GM23338 (cell line): ENCODE measurements around the gene ZFP69. TPM values are rescaled to one million over a fixed set of nuclear protein-coding genes. Genes with fewer than 3 reads are reported as not detected.

Source experiments
- ATAC-seq: fragments of 200-7000 bp; cut with Tn5 transposase; 3 replicates; pipeline ENCODE4 v1.9.1; 2020
- DNase-seq: peaks from one replicate; pipeline ENCODE4 v3.0.0-alpha.2; 2015; ENCODE audit warnings: low spot score
- H2AFZ ChIP-seq: fragments of 200-600 bp; sonication (generic); 2 replicates; pipeline ENCODE4 v1.8.0; 2016; ENCODE audit warnings: antibody characterized with exemption, mild to moderate bottlenecking, moderate library complexity
- H3F3A ChIP-seq: fragments of 200-600 bp; sonication (generic); replicated peaks from 2 replicates; pipeline ENCODE4 v1.8.0; 2017; ENCODE audit warnings: antibody characterized with exemption, mixed run types, low read depth
- H3K27ac ChIP-seq: fragments of 200-600 bp; sonication (generic); 2 replicates; pipeline ENCODE4 v1.6.1; 2016; ENCODE audit warnings: low read depth
- H3K27me3 ChIP-seq: fragments of 200-600 bp; sonication (generic); 2 replicates; pipeline ENCODE4 v1.8.0; 2016; ENCODE audit warnings: mild to moderate bottlenecking, mixed run types, moderate library complexity; ENCODE audit not compliant: insufficient read depth
- H3K36me3 ChIP-seq: fragments of 200-600 bp; sonication (generic); 2 replicates; pipeline ENCODE4 v1.8.0; 2016; ENCODE audit warnings: mild to moderate bottlenecking; ENCODE audit not compliant: insufficient read depth
- H3K4me1 ChIP-seq: fragments of 200-600 bp; sonication (generic); 2 replicates; pipeline ENCODE4 v1.8.0; 2016; ENCODE audit warnings: mild to moderate bottlenecking, moderate library complexity; ENCODE audit not compliant: insufficient read depth
- H3K4me2 ChIP-seq: fragments of 200-600 bp; sonication (generic); 2 replicates; pipeline ENCODE4 v1.7.1; 2017; ENCODE audit warnings: mixed run types
- H3K4me3 ChIP-seq: fragments of 200-600 bp; sonication (generic); 2 replicates; pipeline ENCODE4 v1.6.1; 2016; ENCODE audit warnings: mixed run types
- H3K79me2 ChIP-seq: fragments of 200-600 bp; sonication (generic); replicated peaks from 2 replicates; pipeline ENCODE4 v1.8.0; 2017; ENCODE audit warnings: mild to moderate bottlenecking; ENCODE audit not compliant: insufficient read depth
- H3K9me2 ChIP-seq: fragments of 200-600 bp; sonication (generic); 2 replicates; pipeline ENCODE4 v1.8.0; 2017; ENCODE audit not compliant: insufficient read depth
- H4K20me1 ChIP-seq: fragments of 200-600 bp; sonication (generic); replicated peaks from 2 replicates; pipeline ENCODE4 v1.8.0; 2017; ENCODE audit warnings: mild to moderate bottlenecking; ENCODE audit not compliant: insufficient read depth
- H3K27ac Mint-ChIP-seq: 2 replicates; pipeline ENCODE4 v1.8.0; 2020; ENCODE audit warnings: inconsistent platforms, mild to moderate bottlenecking, moderate library complexity, mixed read lengths
- H3K27me3 Mint-ChIP-seq: 3 replicates; pipeline ENCODE4 v1.8.0; 2022; ENCODE audit warnings: low read depth, mild to moderate bottlenecking, moderate library complexity, mixed read lengths, inconsistent platforms; ENCODE audit not compliant: insufficient read depth, poor library complexity
- H3K36me3 Mint-ChIP-seq: 3 replicates; pipeline ENCODE4 v1.8.0; 2021; ENCODE audit warnings: low read depth, mild to moderate bottlenecking, inconsistent platforms, moderate library complexity, mixed read lengths
- H3K4me1 Mint-ChIP-seq: 3 replicates; pipeline ENCODE4 v1.8.0; 2020; ENCODE audit warnings: mild to moderate bottlenecking, inconsistent platforms, mixed read lengths
- H3K4me3 Mint-ChIP-seq: 3 replicates; pipeline ENCODE4 v1.8.0; 2021; ENCODE audit warnings: moderate library complexity, mild to moderate bottlenecking, inconsistent platforms, mixed read lengths
- H3K9me3 Mint-ChIP-seq: 3 replicates; pipeline ENCODE4 v1.8.0; 2020; ENCODE audit warnings: moderate library complexity, mild to moderate bottlenecking, inconsistent platforms, mixed read lengths
- JUNB ChIP-seq: IDR thresholded peaks from one replicate; pipeline ENCODE4 v1.6.1; 2016; ENCODE audit warnings: antibody characterized with exemption; ENCODE audit not compliant: unreplicated experiment
- STAT1 ChIP-seq: IDR thresholded peaks from one replicate; pipeline ENCODE4 v1.6.1; 2016; ENCODE audit warnings: antibody characterized with exemption; ENCODE audit not compliant: unreplicated experiment
- ZNF331 ChIP-seq: fragments of 250-450 bp; sonication (Bioruptor Pico); IDR thresholded peaks from 2 replicates; pipeline ENCODE4 v1.5.0; 2020; ENCODE audit warnings: low read depth, mild to moderate bottlenecking, moderate library complexity
- polyA plus RNA-seq: library from polyadenylated mRNA; unstranded; fragments of >200 nt; fragmentation: Nextera tagmentation; extraction: Ambion mirVana; gene quantifications from 2 replicates; pipeline ENCODE4 v1.2.1, GENCODE V29; 2016
- total RNA-seq: library from RNA; depleted of rRNA; stranded (reverse); fragments of >200 nt; shearing (Covaris generic); gene quantifications from 2 replicates; pipeline ENCODE4 v1.2.3, GENCODE V29; 2014
- TF ChIP-seq, protein P1 (sequence below), 2 experiments: fragments of 200-600 bp in 1 of 2; sonication (generic) in 1 of 2; conservative IDR thresholded peaks; 2 replicates each; pipeline versions ENCODE4 v1.5.1 to v1.6.1; 2016 to 2017; ENCODE audit warnings: antibody characterized with exemption in 2 of 2, low read depth in 2 of 2, mild to moderate bottlenecking in 2 of 2, moderate library complexity in 1 of 2

The ZFP69 gene
- total and polyA plus RNA-seq, 2 experiments from 2014 or later = 4.6 to 5.1 TPM

GRCh38 chr1:40438391-40439015 lies 38.6 kb upstream of the ZFP69 start:
- Mint-ChIP-seq H3K9me3 (no peaks in the 10 kb centered on the region), H3K27me3 (no peaks in the 10 kb centered on the region), H3K4me1 (no peaks in the 10 kb centered on the region), H3K4me3 (no peak overlapping the region), H3K27ac (no peak overlapping the region), H3K36me3 (no peaks in the 10 kb centered on the region)
- H3F3A ChIP-seq = no peaks in the 10 kb centered on the region
- DNase-seq (peak; percentile 73), ATAC-seq (peak; percentile 75)
- H3K27ac ChIP-seq = no peak overlapping the region
- no peaks in the 10 kb centered on the region for H3K9me2 ChIP-seq
- H3K79me2 ChIP-seq = no peaks in the 10 kb centered on the region
- H3K4me3 ChIP-seq = no peak overlapping the region
- no peaks in the 10 kb centered on the region for H3K36me3 ChIP-seq
- no peaks in the 10 kb centered on the region for H3K27me3 ChIP-seq
- H4K20me1 ChIP-seq = no peaks in the 10 kb centered on the region
- no peak overlapping the region for H3K4me2 ChIP-seq
- TF ChIP-seq ZNF331 (CRISPR knock-in tag) (no peak), JUNB (no peak)
- TF ChIP-seq, protein P1, sequence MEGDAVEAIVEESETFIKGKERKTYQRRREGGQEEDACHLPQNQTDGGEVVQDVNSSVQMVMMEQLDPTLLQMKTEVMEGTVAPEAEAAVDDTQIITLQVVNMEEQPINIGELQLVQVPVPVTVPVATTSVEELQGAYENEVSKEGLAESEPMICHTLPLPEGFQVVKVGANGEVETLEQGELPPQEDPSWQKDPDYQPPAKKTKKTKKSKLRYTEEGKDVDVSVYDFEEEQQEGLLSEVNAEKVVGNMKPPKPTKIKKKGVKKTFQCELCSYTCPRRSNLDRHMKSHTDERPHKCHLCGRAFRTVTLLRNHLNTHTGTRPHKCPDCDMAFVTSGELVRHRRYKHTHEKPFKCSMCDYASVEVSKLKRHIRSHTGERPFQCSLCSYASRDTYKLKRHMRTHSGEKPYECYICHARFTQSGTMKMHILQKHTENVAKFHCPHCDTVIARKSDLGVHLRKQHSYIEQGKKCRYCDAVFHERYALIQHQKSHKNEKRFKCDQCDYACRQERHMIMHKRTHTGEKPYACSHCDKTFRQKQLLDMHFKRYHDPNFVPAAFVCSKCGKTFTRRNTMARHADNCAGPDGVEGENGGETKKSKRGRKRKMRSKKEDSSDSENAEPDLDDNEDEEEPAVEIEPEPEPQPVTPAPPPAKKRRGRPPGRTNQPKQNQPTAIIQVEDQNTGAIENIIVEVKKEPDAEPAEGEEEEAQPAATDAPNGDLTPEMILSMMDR (conservative IDR thresholded peaks at IDR 0.05; ENCODE audit: low read depth in 2 of 2) = peak; percentile 69 to 74
- H2AFZ ChIP-seq = no peak overlapping the region
- H3K4me1 ChIP-seq = no peaks in the 10 kb centered on the region

DNA sequence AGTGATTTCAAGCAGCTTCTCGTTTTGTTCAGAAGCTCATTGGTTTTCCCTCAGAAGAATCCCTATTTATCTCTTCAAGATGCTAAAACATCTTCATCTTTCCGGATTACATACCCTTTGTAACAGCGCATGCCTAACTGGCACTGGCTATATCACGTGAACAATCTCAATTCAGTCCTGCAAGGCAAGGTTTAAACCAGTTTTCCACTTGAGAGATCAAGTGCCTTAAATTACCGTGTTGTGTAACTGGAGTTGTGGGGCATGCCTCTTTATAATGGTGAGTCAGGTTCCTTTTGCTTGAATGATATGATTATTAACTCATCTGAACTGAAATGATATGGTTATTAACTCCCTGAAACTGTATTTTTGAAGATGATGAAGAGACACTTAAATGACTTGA lies 37.8 kb upstream of the ZFP69 start:
- Histone ChIP-seq H3K27ac (no peak overlapping the region), H3K79me2 (no peaks in the 10 kb centered on the region)

More for the DNA sequence above, 37.8 kb upstream of the ZFP69 start:
- Histone ChIP-seq H4K20me1 (no peaks in the 10 kb centered on the region), H3K4me3 (no peak overlapping the region), H3K36me3 (no peaks in the 10 kb centered on the region), H3F3A (no peaks in the 10 kb centered on the region), H2AFZ (no peak overlapping the region), H3K27me3 (no peaks in the 10 kb centered on the region), H3K4me2 (no peak overlapping the region), H3K4me1 (no peaks in the 10 kb centered on the region), H3K9me2 (no peaks in the 10 kb centered on the region)
- TF ChIP-seq STAT1 = no peak
- TF ChIP-seq, protein P1 (conservative IDR thresholded peaks at IDR 0.05; ENCODE audit: low read depth in 2 of 2) = no peak
- ATAC-seq (no peak), DNase-seq (no peak)
- Mint-ChIP-seq H3K4me3 (no peak overlapping the region), H3K36me3 (no peaks in the 10 kb centered on the region), H3K4me1 (no peaks in the 10 kb centered on the region), H3K27me3 (no peaks in the 10 kb centered on the region), H3K9me3 (no peaks in the 10 kb centered on the region), H3K27ac (no peak overlapping the region)
